ENCODE measurements around the gene GAGE12F.
"Not testable (repeated sequence)": the region's sequence is repeated elsewhere in the genome, so short reads cannot be mapped to it uniquely, and the experiment has no call there.

- TF ChIP-seq CTCF, EZH2phosphoT487, EZH2 (IDR thresholded peaks at IDR 0.05): not testable (repeated sequence)
These were observed 28.8 kb upstream of the GAGE12F start, which contains the start of gene GAGE12C for GRCh38 chrX:49531877-49532276.

Measured in neural progenitor cell (in vitro differentiated cells).